Suppressor macrophage (primary cell): ENCODE measurements around the gene PKIG.
"Not testable (repeated sequence)": the region's sequence is repeated elsewhere in the genome, so short reads cannot be mapped to it uniquely, and the experiment has no call there.

Experiments used
- DNase-seq, 4 experiments: peaks; one replicate each; pipeline ENCODE4 v3.0.0-alpha.2; 2020 to 2022
- total RNA-seq, 17 experiments: gene quantifications; one replicate each; lab custom pipeline; 2026; ENCODE audit warnings: mixed read lengths in 6 of 17, inconsistent platforms in 3 of 17; lab: John Stamatoyannopoulos, UW

PKIG gene
- total RNA-seq = 0.85 to 17.3 (median 1.9) reads per million in 17 experiments

DNA sequence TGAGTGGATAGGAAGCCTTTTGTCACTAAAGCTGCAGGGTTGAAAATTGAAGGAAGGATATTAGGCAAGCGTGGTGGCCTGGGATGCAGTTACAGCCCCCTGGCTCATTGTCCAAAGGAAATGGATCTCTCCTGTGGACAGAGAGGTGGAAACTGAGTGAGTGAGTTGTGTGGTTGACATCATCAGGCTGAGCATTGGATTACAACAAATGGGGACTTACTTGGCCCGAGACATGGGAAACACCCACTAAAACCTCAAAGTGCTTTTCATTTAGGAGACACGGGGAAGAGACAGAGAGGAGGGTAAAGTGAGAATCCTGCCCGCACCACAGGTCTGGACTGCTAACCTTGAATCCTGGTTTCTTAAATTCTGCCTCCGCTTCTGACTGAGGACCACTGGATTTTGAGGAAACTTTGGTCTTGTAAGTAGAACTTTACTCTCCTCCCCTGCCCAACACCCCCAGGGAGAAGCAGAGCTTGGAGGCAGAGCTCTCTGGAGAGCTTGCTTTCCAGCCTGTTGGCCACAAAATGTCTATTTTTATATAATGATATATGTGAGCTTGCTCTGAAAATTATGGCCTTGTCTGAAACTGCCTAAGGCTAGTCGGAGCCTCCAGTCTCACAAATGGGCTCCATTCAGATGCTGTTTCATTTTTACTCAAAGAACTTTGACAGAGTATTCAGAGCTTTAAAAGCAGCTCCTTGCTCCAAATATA, at the start of gene PKIG:
PKIG (plus strand) TSS at position 269 of the 715 bp plus-strand sequence. CDS start 31,978 bp downstream, outside the sequence.
- DNase-seq = peak in 3 of 4 experiments; percentile 34 to 49 (median 48)

DNA sequence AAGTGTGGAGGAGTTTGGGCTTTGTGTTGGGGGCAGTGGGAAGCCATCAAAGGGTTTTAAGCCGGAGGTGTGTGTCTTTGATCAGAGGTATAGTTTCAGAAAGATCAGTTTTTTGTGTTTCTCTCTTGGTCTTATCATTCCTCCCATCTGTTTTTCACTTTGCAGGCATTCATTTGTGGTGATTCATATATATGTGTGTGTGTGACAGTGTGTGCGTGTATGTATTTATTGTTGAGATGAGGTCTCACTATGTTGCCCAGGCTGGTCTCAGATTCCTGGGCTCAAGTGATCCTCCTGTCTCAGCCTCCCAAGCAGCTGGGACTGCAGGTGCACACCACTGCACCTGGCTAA, 49.4 kb upstream of the PKIG start:
- no peak for DNase-seq

DNA sequence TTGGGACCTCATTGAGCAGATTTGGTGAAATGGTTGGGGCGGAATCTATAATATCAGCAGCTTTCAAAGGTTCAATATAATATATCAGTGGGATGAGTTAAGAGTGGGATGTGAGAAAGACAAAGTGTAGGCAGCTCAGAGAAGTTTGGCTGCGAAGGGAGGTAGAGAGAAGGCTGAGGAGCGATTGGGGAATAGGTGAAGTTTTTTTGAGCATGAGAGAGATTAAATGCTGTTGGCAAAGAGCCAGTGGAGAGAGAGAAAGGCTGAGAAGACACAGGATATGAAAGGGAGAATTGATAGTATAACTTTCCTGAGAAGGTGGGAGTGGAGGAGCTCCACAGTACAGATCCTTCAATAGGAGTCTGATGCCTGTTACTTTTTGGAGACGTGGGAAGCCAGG, 48.5 kb upstream of the PKIG start:
- DNase-seq = no peak

GRCh38 chr20:44536175-44536574, 46.2 kb upstream of the PKIG start:
- DNase-seq = peak; percentile 29 to 70 (median 56)

GRCh38 chr20:44537993-44538392, 44.4 kb upstream of the PKIG start:
- no peak for DNase-seq

GRCh38 chr20:44540834-44541233, 41.5 kb upstream of the PKIG start:
- peak; percentile 72 to 83 (median 76) for DNase-seq

- no peak for DNase-seq
Measured at GRCh38 chr20:44541992-44542391, 40.4 kb upstream of the PKIG start.

DNA sequence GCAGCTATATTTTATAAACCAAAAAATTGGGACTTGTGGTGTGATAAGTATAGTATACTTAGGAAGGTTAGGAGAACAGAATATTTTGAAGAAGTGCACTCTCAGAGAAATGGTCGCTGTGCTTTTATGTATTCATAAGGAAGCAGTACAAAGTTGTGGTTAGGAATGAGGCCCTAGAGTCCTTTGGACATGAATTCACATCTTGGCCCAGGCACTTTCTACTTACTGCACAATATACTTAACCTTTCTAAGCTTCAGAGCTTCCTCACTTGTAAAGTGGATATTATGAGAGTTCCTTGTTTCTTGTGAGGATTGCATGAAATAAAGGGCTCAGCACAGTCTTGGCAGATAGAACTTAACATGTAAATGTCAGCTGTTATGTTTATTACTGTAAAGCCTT, 39.5 kb upstream of the PKIG start:
- peak; percentile 26 to 65 (median 47) for DNase-seq

DNA sequence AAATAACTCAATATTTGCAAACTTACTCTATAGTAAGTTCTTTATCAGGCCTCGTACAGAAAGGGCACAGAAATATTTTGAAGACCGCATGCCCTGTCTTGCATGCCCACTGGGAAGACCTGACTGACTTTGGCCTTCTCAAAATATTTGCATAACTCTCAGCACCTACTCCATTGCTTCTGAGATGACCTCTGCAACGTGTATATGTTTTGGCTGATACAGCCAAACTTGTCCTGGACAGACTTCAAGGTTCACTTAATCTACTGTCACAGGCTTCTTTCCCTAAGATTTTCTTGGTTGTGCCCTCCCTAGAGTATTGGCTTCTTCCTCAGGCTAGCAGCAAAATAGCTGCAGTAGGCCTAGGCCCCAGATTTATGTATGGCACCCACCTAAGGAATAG, 39.0 kb upstream of the PKIG start:
- DNase-seq = no peak

DNA sequence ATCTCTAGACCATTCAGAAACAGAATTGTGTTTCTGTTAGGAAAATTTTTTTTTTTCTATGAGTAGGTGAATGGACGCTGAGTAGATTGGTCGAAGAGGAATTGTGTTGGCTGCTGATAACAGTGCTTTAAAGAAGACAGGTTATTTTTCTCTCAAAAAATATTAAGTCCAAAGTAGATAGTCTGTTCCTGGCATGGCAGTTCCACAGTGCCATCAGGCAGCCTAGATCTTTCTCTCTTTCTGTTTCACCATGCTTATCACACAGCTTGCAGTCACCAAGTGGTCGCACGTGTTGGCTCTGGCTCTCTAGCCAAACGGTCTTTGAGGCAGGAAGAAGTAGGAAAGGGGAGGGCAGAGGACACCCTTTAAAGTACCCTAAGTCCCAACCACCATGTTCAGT, 38.1 kb upstream of the PKIG start:
- no peak for DNase-seq

- no peak for DNase-seq
Measured at GRCh38 chr20:44547419-44547818, 35.0 kb upstream of the PKIG start.

DNA sequence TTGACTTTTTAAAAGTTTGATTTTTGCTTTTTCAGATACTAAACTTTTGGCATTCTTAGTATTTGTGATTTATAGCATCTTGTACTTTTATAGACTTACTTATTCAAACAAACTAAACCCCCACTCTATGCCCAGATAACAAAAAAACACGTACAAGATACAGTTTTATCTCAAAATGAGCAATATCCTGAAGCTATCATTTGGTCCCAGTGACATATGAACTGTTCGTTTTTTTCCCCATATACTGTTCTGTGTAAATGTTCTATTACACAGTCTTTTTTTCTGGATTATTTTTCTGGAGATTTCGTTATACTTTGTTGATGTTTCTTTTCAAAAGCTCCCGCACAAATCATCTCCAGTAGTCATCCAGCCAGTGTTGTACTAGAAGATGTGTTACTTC, 33.3 kb upstream of the PKIG start:
- no peak for DNase-seq

DNA sequence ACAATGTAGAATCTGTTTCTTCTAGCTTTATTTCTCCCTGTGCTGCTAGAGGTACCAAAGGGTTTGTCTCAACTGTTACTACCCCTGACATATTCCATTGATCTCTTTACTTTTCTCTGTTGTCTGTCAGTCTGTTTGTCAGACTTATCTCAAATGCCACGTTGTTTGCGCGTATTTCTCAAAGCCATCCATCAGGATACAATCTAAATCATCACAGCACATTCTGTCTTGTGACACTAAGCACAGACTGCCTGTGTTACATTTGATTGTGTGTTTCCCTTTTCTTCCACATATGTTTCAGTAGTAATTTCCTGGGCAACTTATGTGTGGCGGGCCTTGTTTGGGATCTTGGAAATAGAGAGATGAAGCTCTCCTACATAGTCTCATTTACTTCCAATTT, 30.3 kb upstream of the PKIG start:
- DNase-seq = no peak

GRCh38 chr20:44552568-44552949, 29.8 kb upstream of the PKIG start:
- no peak for DNase-seq

GRCh38 chr20:44552950-44553908, 29.1 kb upstream of the PKIG start:
- no peak for DNase-seq

- no peak for DNase-seq
Measured at GRCh38 chr20:44559302-44559701, 23.1 kb upstream of the PKIG start.

DNA sequence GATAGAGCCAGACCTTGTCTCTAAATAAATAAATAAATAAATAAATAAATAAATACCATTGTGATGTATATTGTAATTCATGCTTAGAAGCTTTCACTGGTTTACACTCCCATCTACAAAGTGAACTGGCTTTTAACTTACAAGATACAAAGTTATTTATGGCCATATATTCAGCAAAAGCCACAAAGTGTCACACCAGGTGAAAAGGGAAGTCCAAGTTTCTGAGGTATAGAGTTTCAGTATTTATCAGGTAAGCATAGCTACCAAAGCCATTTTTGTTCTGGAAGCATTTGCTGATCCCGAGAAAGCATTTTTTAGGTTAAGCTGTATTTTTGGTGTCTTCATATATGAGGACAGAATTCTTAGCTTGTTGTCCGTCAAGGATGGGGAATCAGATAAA, 22.1 kb upstream of the PKIG start:
- DNase-seq = no peak

GRCh38 chr20:44560818-44561217, 21.6 kb upstream of the PKIG start:
- DNase-seq = not testable (repeated sequence)

DNA sequence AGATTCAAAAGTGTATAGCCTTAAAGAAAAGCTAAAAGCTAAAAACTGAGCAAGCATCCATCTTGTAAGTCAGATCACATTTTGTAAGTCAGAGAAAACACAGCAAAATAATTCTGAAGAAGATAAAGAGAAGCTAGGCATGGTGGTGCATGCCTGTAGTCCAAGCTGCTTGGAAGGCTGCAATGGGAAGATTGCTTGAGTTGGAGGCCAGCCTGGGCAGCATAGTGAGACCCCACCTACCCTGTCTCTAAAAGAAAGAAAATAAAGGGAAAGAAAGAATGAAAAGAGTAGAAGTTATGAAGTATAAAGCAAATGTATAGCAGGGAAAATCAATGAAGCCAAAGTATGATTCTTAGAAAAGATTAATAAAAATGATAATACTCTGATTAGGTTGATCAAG, 20.5 kb upstream of the PKIG start:
- DNase-seq = no peak

- no peak for DNase-seq
Measured at GRCh38 chr20:44566018-44566417, 16.4 kb upstream of the PKIG start.

DNA sequence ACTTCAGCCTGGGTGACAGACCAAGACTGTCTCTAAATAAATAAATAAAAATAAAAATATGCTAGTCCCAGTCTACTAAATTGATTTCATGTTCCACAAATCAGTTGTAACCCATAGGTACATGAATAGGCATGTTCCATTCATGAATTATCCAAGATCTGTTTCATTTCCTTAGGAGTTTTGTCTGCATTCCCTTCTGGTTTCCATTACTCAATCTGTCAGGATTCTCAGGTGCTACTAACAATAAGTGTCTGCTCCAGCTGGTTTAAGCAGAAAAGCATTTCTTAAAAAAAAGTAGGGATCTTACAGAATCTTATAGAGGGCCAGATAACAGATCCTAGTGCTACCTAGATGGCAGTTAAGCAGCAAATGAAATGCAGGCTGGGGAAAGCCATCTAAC, 15.6 kb upstream of the PKIG start:
- no peak for DNase-seq

GRCh38 chr20:44570367-44570766, 12.0 kb upstream of the PKIG start:
- no peak for DNase-seq

GRCh38 chr20:44571362-44571988, 10.9 kb upstream of the PKIG start:
- no peak for DNase-seq
